IMR-90 (cell line): ENCODE data around the gene MTUS2. TPM values are rescaled to one million over a fixed set of nuclear protein-coding genes. Genes with fewer than 3 reads are reported as not detected.

ENCODE experiments used
- ATAC-seq: fragments of 200-7000 bp; cut with Tn5 transposase; 2 replicates; pipeline ENCODE4 v1.9.1; 2020; ENCODE audit warnings: low read depth, mild to moderate bottlenecking, moderate library complexity
- BruUV-seq: library from RNA; stranded (reverse); fragments of 400-500 nt; replicated peaks from 2 replicates; lab custom pipeline; 2021; lab: Mats Ljungman, UMichigan
- CTCF ChIA-PET: fragments of 300-600 bp; formaldehyde crosslinking; extraction: SDS; loops from one replicate; lab custom pipeline; 2021; ENCODE audit warnings: antibody characterized with exemption; lab: Yijun Ruan, JAX
- POLR2A ChIA-PET: fragments of 300-600 bp; sonication (Branson Sonifier 250); formaldehyde crosslinking; loops from one replicate; lab custom pipeline; 2022; ENCODE audit warnings: antibody characterized with exemption; ENCODE audit not compliant: unreplicated experiment; lab: Charles Lee
- DNase-seq: peaks from one replicate; pipeline ENCODE4 v3.0.0; 2013
- H2AFZ ChIP-seq: replicated peaks from 2 replicates; pipeline ENCODE3; 2013; ENCODE audit warnings: low read length, mild to moderate bottlenecking; ENCODE audit not compliant: poor library complexity
- H2AK5ac ChIP-seq: 2 replicates; pipeline ENCODE4 v1.6.1; 2013; ENCODE audit warnings: low read depth, low read length, inconsistent platforms
- H2AK9ac ChIP-seq: replicated peaks from 2 replicates; pipeline ENCODE3; 2013; ENCODE audit warnings: mild to moderate bottlenecking, low read depth, low read length, moderate library complexity; ENCODE audit not compliant: poor library complexity
- H2BK120ac ChIP-seq: 2 replicates; pipeline ENCODE4 v1.6.1; 2013; ENCODE audit warnings: low read depth, low read length, inconsistent platforms
- H2BK15ac ChIP-seq: 3 replicates; pipeline ENCODE4 v1.6.1; 2013; ENCODE audit warnings: low read depth, low read length, inconsistent platforms
- H2BK20ac ChIP-seq: 2 replicates; pipeline ENCODE4 v1.6.1; 2013; ENCODE audit warnings: low read depth, mild to moderate bottlenecking, inconsistent platforms, low read length, moderate library complexity
- H2BK5ac ChIP-seq: 2 replicates; pipeline ENCODE4 v1.6.1; 2013; ENCODE audit warnings: mild to moderate bottlenecking, low read depth, low read length, inconsistent platforms; ENCODE audit not compliant: poor library complexity, severe bottlenecking
- H3K14ac ChIP-seq: replicated peaks from 2 replicates; pipeline ENCODE4 v1.6.1; 2013; ENCODE audit warnings: low read depth, low read length, inconsistent platforms
- H3K18ac ChIP-seq: 2 replicates; pipeline ENCODE4 v1.6.1; 2013; ENCODE audit warnings: low read depth, low read length, control low read depth
- H3K23ac ChIP-seq: 2 replicates; pipeline ENCODE4 v1.6.1; 2013; ENCODE audit warnings: low read depth, low read length, inconsistent platforms
- H3K27ac ChIP-seq: 2 replicates; pipeline ENCODE4 v1.5.1; 2013; ENCODE audit warnings: mild to moderate bottlenecking, control low read depth, low read length; ENCODE audit not compliant: insufficient read depth
- H3K27me3 ChIP-seq: 2 replicates; pipeline ENCODE4 v1.6.1; 2013; ENCODE audit warnings: low read length; ENCODE audit not compliant: control insufficient read depth, insufficient read depth
- H3K36me3 ChIP-seq: 2 replicates; pipeline ENCODE4 v1.6.1; 2013; ENCODE audit warnings: low read length, mixed read lengths; ENCODE audit not compliant: control insufficient read depth, insufficient read depth
- H3K4ac ChIP-seq: 2 replicates; pipeline ENCODE4 v1.6.1; 2013; ENCODE audit warnings: low read depth, low read length, inconsistent platforms
- H3K4me1 ChIP-seq: 2 replicates; pipeline ENCODE4 v1.6.1; 2013; ENCODE audit warnings: low read length, mixed read lengths; ENCODE audit not compliant: control insufficient read depth, insufficient read depth
- H3K4me2 ChIP-seq: 2 replicates; pipeline ENCODE4 v1.6.1; 2013; ENCODE audit warnings: low read depth, mild to moderate bottlenecking, control low read depth, low read length, moderate library complexity
- H3K4me3 ChIP-seq: 2 replicates; pipeline ENCODE4 v1.5.1; 2013; ENCODE audit warnings: low read depth, mild to moderate bottlenecking, control low read depth, low read length, moderate library complexity; ENCODE audit not compliant: insufficient read depth
- H3K56ac ChIP-seq: 2 replicates; pipeline ENCODE4 v1.6.1; 2013; ENCODE audit warnings: low read length, inconsistent platforms; ENCODE audit not compliant: insufficient read depth; ENCODE audit errors: extremely low read depth
- H3K79me1 ChIP-seq, 2 experiments: 2 replicates each; pipeline ENCODE4 v1.6.1; 2013; ENCODE audit warnings: low read length in 2 of 2, inconsistent platforms in 1 of 2, low read depth in 1 of 2
- H3K9ac ChIP-seq: 2 replicates; pipeline ENCODE4 v1.6.1; 2013; ENCODE audit warnings: low read depth, low read length, control low read depth
- H3K9me1 ChIP-seq: 2 replicates; pipeline ENCODE4 v1.6.1; 2013; ENCODE audit warnings: low read length, inconsistent platforms; ENCODE audit not compliant: insufficient read depth
- H3K9me3 ChIP-seq: 2 replicates; pipeline ENCODE4 v1.6.1; 2013; ENCODE audit warnings: low read length; ENCODE audit not compliant: control insufficient read depth, insufficient read depth
- H4K20me1 ChIP-seq: 2 replicates; pipeline ENCODE4 v1.6.1; 2013; ENCODE audit warnings: low read length, inconsistent platforms; ENCODE audit not compliant: insufficient read depth
- H4K5ac ChIP-seq: 2 replicates; pipeline ENCODE4 v1.6.1; 2013; ENCODE audit warnings: mild to moderate bottlenecking, low read depth, low read length, control low read depth
- H4K8ac ChIP-seq, 2 experiments: 2 replicates each; pipeline ENCODE4 v1.6.1; 2013; ENCODE audit warnings: low read depth in 2 of 2, low read length in 2 of 2, control low read depth in 1 of 2, inconsistent platforms in 1 of 2
- H4K91ac ChIP-seq: 2 replicates; pipeline ENCODE4 v1.6.1; 2013; ENCODE audit warnings: low read depth, low read length, inconsistent platforms; ENCODE audit not compliant: insufficient read depth
- CHD1 ChIP-seq: IDR thresholded peaks from 2 replicates; pipeline ENCODE4 v1.6.1; 2012; ENCODE audit warnings: low read depth, low read length, improper control_type of control experiment
- MAFK ChIP-seq: IDR thresholded peaks from 2 replicates; pipeline ENCODE4 v1.6.1; 2012; ENCODE audit warnings: low read depth, low read length, improper control_type of control experiment
- MAZ ChIP-seq: IDR thresholded peaks from 2 replicates; pipeline ENCODE4 v1.6.1; 2012; ENCODE audit warnings: low read depth, mild to moderate bottlenecking, low read length, improper control_type of control experiment, moderate library complexity, borderline replicate concordance
- MXI1 ChIP-seq: IDR thresholded peaks from 2 replicates; pipeline ENCODE4 v1.6.1; 2012; ENCODE audit warnings: low read depth, mild to moderate bottlenecking, low read length, moderate library complexity, borderline replicate concordance
- NFE2L2 ChIP-seq: fragments of 150-350 bp; IDR thresholded peaks from 2 replicates; pipeline ENCODE4 v1.6.1; 2016; ENCODE audit warnings: low read depth, mild to moderate bottlenecking, low read length
- POLR2A ChIP-seq: IDR thresholded peaks from 2 replicates; pipeline ENCODE4 v1.6.1; 2012; ENCODE audit warnings: mild to moderate bottlenecking, low read depth, low read length
- RAD21 ChIP-seq: IDR thresholded peaks from 2 replicates; pipeline ENCODE4 v1.6.1; 2012; ENCODE audit warnings: low read length, improper control_type of control experiment
- SMC3 ChIP-seq: fragments of 150-350 bp; IDR thresholded peaks from 2 replicates; pipeline ENCODE4 v1.6.1; 2016; ENCODE audit warnings: low read depth, mild to moderate bottlenecking, antibody characterized with exemption, low read length, moderate library complexity
- WGBS, 2 experiments: methylation state at CpG; one replicate each; pipeline versions ENCODE4 v1.1.5 to v1.1.7; 2013; ENCODE audit warnings: missing lambda C conversion rate in 2 of 2; ENCODE audit not compliant: insufficient read length in 1 of 2; ENCODE audit errors: extremely low coverage in 2 of 2; 5-methylcytosine and 5-hydroxymethylcytosine counted together
- dilution Hi-C: fragments of 300-500 bp; cut with HindIII; formaldehyde crosslinking; loops from one replicate; pipeline ENCODE4 v1.14.3; 2018; ENCODE audit warnings: low sequenced_read_pairs; ENCODE audit not compliant: unreplicated experiment
- in situ Hi-C: fragments of 300-500 bp; cut with MboI; formaldehyde crosslinking; loops from 3 replicates; pipeline ENCODE4 v1.14.3; 2019; ENCODE audit warnings: low sequenced_read_pairs, inconsistent platforms, mixed read lengths
- intact Hi-C: fragments of 100-400 bp; cut with micrococcal nuclease; formaldehyde crosslinking; loops from 2 replicates; pipeline ENCODE4 v1.10.0; 2022
- polyA plus RNA-seq, 3 experiments: library from polyadenylated mRNA; depleted of rRNA; stranded (reverse); fragments of >200 nt; gene quantifications; 2 replicates each; pipeline ENCODE4 v1.2.3, GENCODE V29; 2012; ENCODE audit warnings: low replicate concordance in 1 of 3
- total RNA-seq: library from RNA; depleted of rRNA; stranded (reverse); fragments of >200 nt; gene quantifications from 2 replicates; pipeline ENCODE4 v1.2.3, GENCODE V29; 2012

MTUS2 gene
- total and polyA plus RNA-seq, 2 of the 4 experiments (the other 2 are of a cell fraction): under 0.01 to 0.02 TPM

- Histone ChIP-seq H2AK9ac (no peak overlapping the region), H2BK120ac (no peak overlapping the region), H3K14ac (no peak overlapping the region), H3K36me3 (no peaks in the 10 kb centered on the region), H3K27ac (no peak overlapping the region), H3K27me3 (no peaks in the 10 kb centered on the region), H3K4me2 (no peak overlapping the region), H3K23ac (no peak overlapping the region), H3K18ac (no peak overlapping the region), H3K56ac (no peak overlapping the region), H4K20me1 (no peaks in the 10 kb centered on the region), H2BK5ac (no peak overlapping the region), H3K4me1 (no peaks in the 10 kb centered on the region), H3K9ac (no peak overlapping the region), H4K91ac (no peak overlapping the region), H4K8ac (no peak overlapping the region), H3K79me1 (no peaks in the 10 kb centered on the region), H2AK5ac (no peak overlapping the region), H3K9me1 (no peaks in the 10 kb centered on the region), H3K4ac (no peak overlapping the region), H2BK15ac (no peak overlapping the region), H2BK20ac (no peak overlapping the region), H3K4me3 (no peak overlapping the region), H4K5ac (no peak overlapping the region), H2AFZ (no peak overlapping the region), H3K9me3 (peaks cover 18% of the 10 kb centered on the region)
- POLR2A ChIA-PET: no interaction called here
- dilution Hi-C loops (no loop called here), intact Hi-C loops (no loop called here), in situ Hi-C loops (no loop called here)
- ATAC-seq: no peak
- CTCF ChIA-PET: no interaction called here
- BruUV-seq: no TSS peak
- 69% methylated on average over 6 of the region's 9 CpGs; no CpG with 5 or more reads in 1 of the 2 experiments for WGBS, 2 experiments
- no peak for DNase-seq
- TF ChIP-seq POLR2A (no peak), MAZ (no peak), RAD21 (no peak), MXI1 (no peak), NFE2L2 (no peak), MAFK (no peak), SMC3 (no peak), CHD1 (no peak)
Observed at GRCh38 chr13:28981530-28981929, 161.4 kb downstream of the MTUS2 start.
